Progenitor cell of endocrine pancreas (in vitro differentiated cells): Measurements from ENCODE around the gene PTPN2. TPM values are rescaled to one million over a fixed set of nuclear protein-coding genes. Genes with fewer than 3 reads are reported as not detected.

Source experiments
- DNase-seq: peaks from one replicate; pipeline ENCODE4 v3.0.0; 2021; ENCODE audit warnings: low spot score; ENCODE audit not compliant: unreplicated experiment
- H3K27ac Mint-ChIP-seq: 2 replicates; pipeline ENCODE4 v1.8.0; 2021; ENCODE audit warnings: mild to moderate bottlenecking, moderate library complexity, mixed read lengths
- H3K27me3 Mint-ChIP-seq: 2 replicates; pipeline ENCODE4 v1.8.0; 2021; ENCODE audit warnings: mixed read lengths
- H3K36me3 Mint-ChIP-seq: 2 replicates; pipeline ENCODE4 v1.8.0; 2022; ENCODE audit warnings: mixed read lengths; ENCODE audit not compliant: insufficient read depth
- H3K4me1 Mint-ChIP-seq: 2 replicates; pipeline ENCODE4 v1.8.0; 2021; ENCODE audit warnings: low read depth, mixed read lengths
- H3K4me3 Mint-ChIP-seq: 2 replicates; pipeline ENCODE4 v1.8.0; 2021; ENCODE audit warnings: low read depth, mild to moderate bottlenecking, moderate library complexity, mixed read lengths
- H3K9me3 Mint-ChIP-seq: 2 replicates; pipeline ENCODE4 v1.8.0; 2021; ENCODE audit warnings: low read depth, mixed read lengths
- CTCF ChIP-seq: fragments of 200-600 bp; sonication (generic); IDR thresholded peaks from one replicate; pipeline ENCODE4 v1.5.0; 2021; ENCODE audit warnings: antibody characterized with exemption, mild to moderate bottlenecking; ENCODE audit not compliant: unreplicated experiment
- total RNA-seq: library from RNA; stranded (reverse); gene quantifications from 2 replicates; pipeline ENCODE4 v1.2.1, GENCODE V29; 2021

Gene PTPN2
- total RNA-seq, 1 donor from 2014 or later = 45.1 TPM

- Mint-ChIP-seq H3K4me1 (no peaks in the 10 kb centered on the region), H3K4me3 (no peak overlapping the region), H3K27me3 (no peaks in the 10 kb centered on the region), H3K27ac (no peak overlapping the region), H3K9me3 (no peaks in the 10 kb centered on the region), H3K36me3 (peaks cover 8% of the 10 kb centered on the region)
- DNase-seq = no peak
- no peak for TF ChIP-seq CTCF
These were observed 35.6 kb downstream of the PTPN2 start for GRCh38 chr18:12848405-12848804.

GRCh38 chr18:12844391-12844790 lies 39.6 kb downstream of the PTPN2 start:
- no peak for DNase-seq
- Mint-ChIP-seq H3K27ac (no peak overlapping the region), H3K4me3 (no peak overlapping the region), H3K27me3 (no peaks in the 10 kb centered on the region), H3K9me3 (no peaks in the 10 kb centered on the region), H3K36me3 (peaks cover 6% of the 10 kb centered on the region), H3K4me1 (peaks cover under 1% of the 10 kb centered on the region)
- TF ChIP-seq CTCF = no peak

- H3K4me3 Mint-ChIP-seq = no peak overlapping the region
- peaks cover 3% of the 10 kb centered on the region for H3K36me3 Mint-ChIP-seq
- H3K27ac Mint-ChIP-seq = no peak overlapping the region
- no peak for TF ChIP-seq CTCF
- peaks cover 4% of the 10 kb centered on the region for H3K4me1 Mint-ChIP-seq
- no peaks in the 10 kb centered on the region for H3K27me3 Mint-ChIP-seq
- DNase-seq = no peak
- no peaks in the 10 kb centered on the region for H3K9me3 Mint-ChIP-seq
These were observed 40.4 kb downstream of the PTPN2 start for GRCh38 chr18:12843420-12844350.

- Mint-ChIP-seq H3K4me3 (no peak overlapping the region), H3K27ac (peak overlapping the region; percentile 7), H3K36me3 (peaks cover 3% of the 10 kb centered on the region), H3K9me3 (no peaks in the 10 kb centered on the region), H3K27me3 (no peaks in the 10 kb centered on the region), H3K4me1 (peaks cover 9% of the 10 kb centered on the region)
- no peak for DNase-seq
- no peak for TF ChIP-seq CTCF
These were observed 41.3 kb downstream of the PTPN2 start for GRCh38 chr18:12842459-12843380.

- DNase-seq = no peak
- Mint-ChIP-seq H3K27me3 (no peaks in the 10 kb centered on the region), H3K36me3 (peaks cover 3% of the 10 kb centered on the region)
These were observed 43.0 kb downstream of the PTPN2 start for GRCh38 chr18:12841070-12841469.

More at GRCh38 chr18:12841070-12841469, 43.0 kb downstream of the PTPN2 start:
- peaks cover 9% of the 10 kb centered on the region for H3K4me1 Mint-ChIP-seq
- no peak overlapping the region for H3K4me3 Mint-ChIP-seq
- TF ChIP-seq CTCF = no peak
- no peaks in the 10 kb centered on the region for H3K9me3 Mint-ChIP-seq
- no peak overlapping the region for H3K27ac Mint-ChIP-seq
